HCT116 (cell line): Measurements from ENCODE around the gene HAO1. TPM values are rescaled to one million over a fixed set of nuclear protein-coding genes. Genes with fewer than 3 reads are reported as not detected.

Experiments used
- ATAC-seq: fragments of 200-7000 bp; cut with Tn5 transposase; 2 replicates; pipeline ENCODE4 v1.9.1; 2020; ENCODE audit warnings: mild to moderate bottlenecking, moderate library complexity
- BruUV-seq: library from RNA; stranded (reverse); fragments of 400-500 nt; replicated peaks from 2 replicates; lab custom pipeline; 2021; lab: Mats Ljungman, UMichigan
- CTCF ChIA-PET: fragments of 300-600 bp; sonication (Branson Sonifier 250); formaldehyde crosslinking; loops from one replicate; lab custom pipeline; 2021; ENCODE audit warnings: antibody characterized with exemption; lab: Charles Lee
- POLR2A ChIA-PET: fragments of 300-600, 350-600 bp; sonication (Branson Sonifier 250); formaldehyde crosslinking; loops from one replicate; lab custom pipeline; 2021; ENCODE audit warnings: antibody characterized with exemption; lab: Charles Lee
- RAD21 ChIA-PET, 2 experiments: fragments of 300-600 bp; sonication (Branson Sonifier 250); formaldehyde crosslinking; loops; one replicate each; lab custom pipeline; 2023; ENCODE audit warnings: low total read pairs in 2 of 2; ENCODE audit not compliant: uncharacterized antibody in 2 of 2, unreplicated experiment in 2 of 2, low non-redundant PET in 1 of 2; lab: Charles Lee
- DNase-seq: peaks from one replicate; pipeline ENCODE4 v3.0.0-alpha.2; 2010; ENCODE audit warnings: low read depth, low spot score
- H2AFZ ChIP-seq: fragments of 200-600 bp; shearing (Covaris generic), sonication (generic); 2 replicates; pipeline ENCODE4 v1.6.1; 2017; ENCODE audit warnings: low read depth, mixed run types, mixed read lengths, antibody characterized with exemption, low read length; ENCODE audit not compliant: poor library complexity, severe bottlenecking
- H3K27ac ChIP-seq: 2 replicates; pipeline ENCODE4 v1.5.1; 2012; ENCODE audit warnings: low read depth, low read length
- H3K27me3 ChIP-seq: fragments of 200-600 bp; sonication (generic); 2 replicates; pipeline ENCODE4 v1.6.1; 2016; ENCODE audit warnings: mixed run types, low read length, mixed read lengths; ENCODE audit not compliant: insufficient read depth
- H3K36me3 ChIP-seq, 2 experiments: fragments of 200-500 bp in 1 of 2; fragments of 200-600 bp in 1 of 2; sonication (Bioruptor generic) in 1 of 2; sonication (generic) in 1 of 2; 2 replicates each; pipeline versions ENCODE4 v1.5.1 to v1.6.1; 2014 to 2016; ENCODE audit warnings: low read length in 2 of 2, inconsistent platforms in 1 of 2, mixed read lengths in 1 of 2, mixed run types in 1 of 2; ENCODE audit not compliant: insufficient read depth in 2 of 2, control insufficient read depth in 1 of 2
- H3K4me1 ChIP-seq, 2 experiments: fragments of 200-600 bp in 1 of 2; sonication (generic) in 1 of 2; 2 replicates each; pipeline versions ENCODE4 v1.5.1 to v1.6.1; 2012 to 2017; ENCODE audit warnings: low read length in 2 of 2, inconsistent platforms in 1 of 2, mild to moderate bottlenecking in 1 of 2, mixed read lengths in 1 of 2, mixed run types in 1 of 2, moderate library complexity in 1 of 2; ENCODE audit not compliant: insufficient read depth in 2 of 2, control insufficient read depth in 1 of 2
- H3K4me2 ChIP-seq: fragments of 200-600 bp; sonication (generic); 2 replicates; pipeline ENCODE4 v1.6.1; 2017; ENCODE audit warnings: mixed run types, low read length, mixed read lengths
- H3K4me3 ChIP-seq, 2 experiments: fragments of 200-600 bp in 1 of 2; sonication (generic) in 1 of 2; replicated peaks in 1 of 2; 2 replicates each; pipeline ENCODE4 v1.5.1; 2011 to 2016; ENCODE audit warnings: low read length in 2 of 2, control low read depth in 1 of 2, low read depth in 1 of 2, mild to moderate bottlenecking in 1 of 2, mixed read lengths in 1 of 2, mixed run types in 1 of 2
- H3K79me2 ChIP-seq: fragments of 200-600 bp; sonication (generic); 2 replicates; pipeline ENCODE4 v1.6.1; 2017; ENCODE audit warnings: mild to moderate bottlenecking, mixed run types, low read length, moderate library complexity, mixed read lengths; ENCODE audit not compliant: insufficient read depth
- H3K9ac ChIP-seq: fragments of 200-600 bp; sonication (generic); 2 replicates; pipeline ENCODE4 v1.6.1; 2016; ENCODE audit warnings: low read length, mixed read lengths
- H3K9me2 ChIP-seq: fragments of 200-600 bp; sonication (generic), shearing (Covaris generic); 2 replicates; pipeline ENCODE4 v1.6.1; 2017; ENCODE audit warnings: mixed run types, mild to moderate bottlenecking, moderate library complexity; ENCODE audit not compliant: insufficient read depth
- H3K9me3 ChIP-seq, 2 experiments: fragments of 200-500 bp in 1 of 2; fragments of 200-600 bp in 1 of 2; sonication (Bioruptor generic) in 1 of 2; sonication (generic) in 1 of 2; 2 replicates each; pipeline ENCODE4 v1.6.1; 2014 to 2017; ENCODE audit warnings: low read length in 2 of 2, mixed read lengths in 2 of 2, inconsistent platforms in 1 of 2, low read depth in 1 of 2, mild to moderate bottlenecking in 1 of 2, mixed run types in 1 of 2, moderate library complexity in 1 of 2; ENCODE audit not compliant: control insufficient read depth in 1 of 2, insufficient read depth in 1 of 2
- H4K20me1 ChIP-seq: fragments of 200-600 bp; sonication (generic), shearing (Covaris generic); 2 replicates; pipeline ENCODE4 v1.6.1; 2017; ENCODE audit warnings: mixed run types, mild to moderate bottlenecking, moderate library complexity; ENCODE audit not compliant: insufficient read depth
- CBX3 ChIP-seq: IDR thresholded peaks from 2 replicates; pipeline ENCODE4 v1.6.1; 2012; ENCODE audit warnings: low read depth
- CEBPB ChIP-seq: IDR thresholded peaks from 2 replicates; pipeline ENCODE4 v1.6.1; 2012; ENCODE audit warnings: low read depth
- EGR1 ChIP-seq: IDR thresholded peaks from 2 replicates; pipeline ENCODE4 v1.6.1; 2012; ENCODE audit warnings: low read depth
- ELF1 ChIP-seq: IDR thresholded peaks from 2 replicates; pipeline ENCODE4 v1.6.1; 2012; ENCODE audit warnings: low read depth, borderline replicate concordance
- EZH2 ChIP-seq: fragments of 200-600 bp; sonication (generic); IDR thresholded peaks from 2 replicates; pipeline ENCODE4 v1.6.1; 2017; ENCODE audit warnings: antibody characterized with exemption, mixed run types
- FOSL1 ChIP-seq: IDR thresholded peaks from 2 replicates; pipeline ENCODE4 v1.6.1; 2012; ENCODE audit warnings: low read depth
- JUND ChIP-seq: IDR thresholded peaks from 2 replicates; pipeline ENCODE4 v1.6.1; 2012
- POLR2AphosphoS5 ChIP-seq: IDR thresholded peaks from 2 replicates; pipeline ENCODE4 v1.6.1; 2011; ENCODE audit warnings: mild to moderate bottlenecking, low read depth, low read length, moderate library complexity
- RAD21 ChIP-seq: IDR thresholded peaks from 2 replicates; pipeline ENCODE4 v1.6.1; 2012; ENCODE audit warnings: low read depth, mild to moderate bottlenecking
- SIN3A ChIP-seq: IDR thresholded peaks from 2 replicates; pipeline ENCODE4 v1.6.1; 2012; ENCODE audit warnings: low read depth
- TCF7L2 ChIP-seq: IDR thresholded peaks from 2 replicates; pipeline ENCODE4 v1.7.0; 2011; ENCODE audit warnings: borderline replicate concordance, inconsistent platforms; ENCODE audit not compliant: insufficient read depth, insufficient read length; ENCODE audit errors: extremely low read depth
- YY1 ChIP-seq: IDR thresholded peaks from 2 replicates; pipeline ENCODE4 v1.6.1; 2011; ENCODE audit warnings: low read length, low read depth, moderate library complexity, mild to moderate bottlenecking; ENCODE audit not compliant: insufficient replicate concordance; ENCODE audit errors: extremely low read depth
- ZNF274 ChIP-seq: fragments of 200-500 bp; sonication (Bioruptor generic); IDR thresholded peaks from 2 replicates; pipeline ENCODE4 v1.6.1; 2014; ENCODE audit warnings: mild to moderate bottlenecking, low read depth, low read length, inconsistent platforms
- intact Hi-C: fragments of 100-400 bp; cut with micrococcal nuclease; formaldehyde crosslinking; loops from 2 replicates; pipeline ENCODE4 v1.10.0; 2022
- total RNA-seq: library from RNA; stranded (reverse); gene quantifications from one replicate; pipeline ENCODE4 v1.2.1, GENCODE V29; 2021; ENCODE audit not compliant: unreplicated experiment
- TF ChIP-seq, protein P1 (sequence below): IDR thresholded peaks from 2 replicates; pipeline ENCODE4 v1.6.1; 2011; ENCODE audit warnings: mild to moderate bottlenecking, low read length, moderate library complexity; ENCODE audit not compliant: insufficient replicate concordance; ENCODE audit errors: extremely low read depth
- TF ChIP-seq, protein P2 (sequence below): IDR thresholded peaks from 2 replicates; pipeline ENCODE4 v1.6.1; 2012; ENCODE audit warnings: low read depth
- TF ChIP-seq, protein P3 (sequence below), 3 experiments: fragments of 200-600 bp in 1 of 3; sonication (generic) in 1 of 3; IDR thresholded peaks in 2 of 3; conservative IDR thresholded peaks in 1 of 3; 2 replicates each; pipeline ENCODE4 v1.5.1; 2012 to 2017; ENCODE audit warnings: low read depth in 2 of 3, low read length in 2 of 3, antibody characterized with exemption in 1 of 3, borderline replicate concordance in 1 of 3, control low read depth in 1 of 3, mild to moderate bottlenecking in 1 of 3, mixed read lengths in 1 of 3, mixed run types in 1 of 3, moderate library complexity in 1 of 3; ENCODE audit not compliant: insufficient read depth in 1 of 3

The HAO1 gene
- total RNA-seq, 1 experiment from 2014 or later = 0.12 TPM

DNA sequence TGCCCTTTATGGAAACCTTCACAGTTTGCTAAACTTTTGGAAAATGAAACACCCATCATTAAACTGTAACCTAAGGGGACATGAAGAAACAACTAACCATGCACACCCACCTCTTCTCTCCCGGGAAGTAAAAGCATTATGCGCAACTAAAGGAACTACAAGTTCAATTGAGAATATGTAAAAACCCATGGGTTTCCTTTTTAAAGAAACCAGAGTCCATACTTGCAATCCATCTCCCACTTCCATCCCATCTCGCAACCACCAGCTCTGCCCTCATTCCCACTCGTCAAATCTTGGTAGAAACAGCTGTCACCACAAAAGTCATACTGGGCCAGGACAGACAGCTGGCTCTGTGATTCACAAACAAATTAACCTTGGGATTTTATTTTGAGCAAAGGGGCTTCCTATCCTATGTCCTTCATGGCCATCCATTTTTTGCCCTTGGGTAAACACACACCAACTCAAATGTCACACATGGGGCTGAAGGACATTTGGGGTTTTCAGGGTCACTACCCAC is 81.5 kb downstream of the HAO1 start:
- ChIA-PET RAD21 (no interaction called here), POLR2A (no interaction called here), CTCF (interaction anchor here (1.0 to 1.5 kb wide), 2 partner anchors 68 to 1593 kb away, joined by 3 read pairs; no protein-coding TSS in a partner anchor)
- BruUV-seq = no TSS peak
- H3K4me2 ChIP-seq = no peak overlapping the region
- H3K36me3 ChIP-seq = no peaks in the 10 kb centered on the region
- H3K9me2 ChIP-seq = no peaks in the 10 kb centered on the region
- no peaks in the 10 kb centered on the region for H4K20me1 ChIP-seq
- TF ChIP-seq YY1 (no peak), TCF7L2 (no peak), POLR2AphosphoS5 (no peak), CEBPB (no peak), EGR1 (no peak), EZH2 (no peak), RAD21 (no peak), SIN3A (no peak), ZNF274 (no peak), FOSL1 (no peak), CBX3 (no peak), JUND (no peak), ELF1 (no peak)
- TF ChIP-seq, protein P1, sequence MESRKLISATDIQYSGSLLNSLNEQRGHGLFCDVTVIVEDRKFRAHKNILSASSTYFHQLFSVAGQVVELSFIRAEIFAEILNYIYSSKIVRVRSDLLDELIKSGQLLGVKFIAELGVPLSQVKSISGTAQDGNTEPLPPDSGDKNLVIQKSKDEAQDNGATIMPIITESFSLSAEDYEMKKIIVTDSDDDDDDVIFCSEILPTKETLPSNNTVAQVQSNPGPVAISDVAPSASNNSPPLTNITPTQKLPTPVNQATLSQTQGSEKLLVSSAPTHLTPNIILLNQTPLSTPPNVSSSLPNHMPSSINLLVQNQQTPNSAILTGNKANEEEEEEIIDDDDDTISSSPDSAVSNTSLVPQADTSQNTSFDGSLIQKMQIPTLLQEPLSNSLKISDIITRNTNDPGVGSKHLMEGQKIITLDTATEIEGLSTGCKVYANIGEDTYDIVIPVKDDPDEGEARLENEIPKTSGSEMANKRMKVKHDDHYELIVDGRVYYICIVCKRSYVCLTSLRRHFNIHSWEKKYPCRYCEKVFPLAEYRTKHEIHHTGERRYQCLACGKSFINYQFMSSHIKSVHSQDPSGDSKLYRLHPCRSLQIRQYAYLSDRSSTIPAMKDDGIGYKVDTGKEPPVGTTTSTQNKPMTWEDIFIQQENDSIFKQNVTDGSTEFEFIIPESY = no peak
- TF ChIP-seq, protein P2, sequence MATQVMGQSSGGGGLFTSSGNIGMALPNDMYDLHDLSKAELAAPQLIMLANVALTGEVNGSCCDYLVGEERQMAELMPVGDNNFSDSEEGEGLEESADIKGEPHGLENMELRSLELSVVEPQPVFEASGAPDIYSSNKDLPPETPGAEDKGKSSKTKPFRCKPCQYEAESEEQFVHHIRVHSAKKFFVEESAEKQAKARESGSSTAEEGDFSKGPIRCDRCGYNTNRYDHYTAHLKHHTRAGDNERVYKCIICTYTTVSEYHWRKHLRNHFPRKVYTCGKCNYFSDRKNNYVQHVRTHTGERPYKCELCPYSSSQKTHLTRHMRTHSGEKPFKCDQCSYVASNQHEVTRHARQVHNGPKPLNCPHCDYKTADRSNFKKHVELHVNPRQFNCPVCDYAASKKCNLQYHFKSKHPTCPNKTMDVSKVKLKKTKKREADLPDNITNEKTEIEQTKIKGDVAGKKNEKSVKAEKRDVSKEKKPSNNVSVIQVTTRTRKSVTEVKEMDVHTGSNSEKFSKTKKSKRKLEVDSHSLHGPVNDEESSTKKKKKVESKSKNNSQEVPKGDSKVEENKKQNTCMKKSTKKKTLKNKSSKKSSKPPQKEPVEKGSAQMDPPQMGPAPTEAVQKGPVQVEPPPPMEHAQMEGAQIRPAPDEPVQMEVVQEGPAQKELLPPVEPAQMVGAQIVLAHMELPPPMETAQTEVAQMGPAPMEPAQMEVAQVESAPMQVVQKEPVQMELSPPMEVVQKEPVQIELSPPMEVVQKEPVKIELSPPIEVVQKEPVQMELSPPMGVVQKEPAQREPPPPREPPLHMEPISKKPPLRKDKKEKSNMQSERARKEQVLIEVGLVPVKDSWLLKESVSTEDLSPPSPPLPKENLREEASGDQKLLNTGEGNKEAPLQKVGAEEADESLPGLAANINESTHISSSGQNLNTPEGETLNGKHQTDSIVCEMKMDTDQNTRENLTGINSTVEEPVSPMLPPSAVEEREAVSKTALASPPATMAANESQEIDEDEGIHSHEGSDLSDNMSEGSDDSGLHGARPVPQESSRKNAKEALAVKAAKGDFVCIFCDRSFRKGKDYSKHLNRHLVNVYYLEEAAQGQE = no peak
- TF ChIP-seq, protein P3, sequence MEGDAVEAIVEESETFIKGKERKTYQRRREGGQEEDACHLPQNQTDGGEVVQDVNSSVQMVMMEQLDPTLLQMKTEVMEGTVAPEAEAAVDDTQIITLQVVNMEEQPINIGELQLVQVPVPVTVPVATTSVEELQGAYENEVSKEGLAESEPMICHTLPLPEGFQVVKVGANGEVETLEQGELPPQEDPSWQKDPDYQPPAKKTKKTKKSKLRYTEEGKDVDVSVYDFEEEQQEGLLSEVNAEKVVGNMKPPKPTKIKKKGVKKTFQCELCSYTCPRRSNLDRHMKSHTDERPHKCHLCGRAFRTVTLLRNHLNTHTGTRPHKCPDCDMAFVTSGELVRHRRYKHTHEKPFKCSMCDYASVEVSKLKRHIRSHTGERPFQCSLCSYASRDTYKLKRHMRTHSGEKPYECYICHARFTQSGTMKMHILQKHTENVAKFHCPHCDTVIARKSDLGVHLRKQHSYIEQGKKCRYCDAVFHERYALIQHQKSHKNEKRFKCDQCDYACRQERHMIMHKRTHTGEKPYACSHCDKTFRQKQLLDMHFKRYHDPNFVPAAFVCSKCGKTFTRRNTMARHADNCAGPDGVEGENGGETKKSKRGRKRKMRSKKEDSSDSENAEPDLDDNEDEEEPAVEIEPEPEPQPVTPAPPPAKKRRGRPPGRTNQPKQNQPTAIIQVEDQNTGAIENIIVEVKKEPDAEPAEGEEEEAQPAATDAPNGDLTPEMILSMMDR (IDR thresholded peaks at IDR 0.05 in 2 of 3, conservative IDR thresholded peaks at IDR 0.05 in 1 of 3; ENCODE audit: borderline replicate concordance in 1 of 3, insufficient read depth in 1 of 3, low read depth in 2 of 3, low read length in 2 of 3) = no peak
- peaks cover 0 to 15% of the 10 kb centered on the region in 2 experiments; a peak in 2 of 4 replicates for H3K4me1 ChIP-seq
- DNase-seq = no peak
- H2AFZ ChIP-seq = no peak overlapping the region
- H3K79me2 ChIP-seq = no peaks in the 10 kb centered on the region
- ATAC-seq = no peak
- intact Hi-C loops = loop anchor here (1.0 to 10.0 kb wide), 3 partner anchors 1029 to 1680 kb away; partner anchors contain the start of gene BMP2
- H3K9me3 ChIP-seq = no peaks in the 10 kb centered on the region
- no peak overlapping the region for H3K9ac ChIP-seq
- no peak overlapping the region for H3K4me3 ChIP-seq
- H3K27ac ChIP-seq = no peak overlapping the region
- no peaks in the 10 kb centered on the region; the same call in 1 of the 2 replicates for H3K27me3 ChIP-seq
